NCI-H524 (cell line): ENCODE results near the gene TRIM6.
"Not testable (repeated sequence)": the region's sequence is repeated elsewhere in the genome, so short reads cannot be mapped to it uniquely, and the experiment has no call there.

Source experiments
- DNase-seq, 2 experiments: peaks; one replicate each; lab custom pipeline; 2025; lab: John Stamatoyannopoulos, UW

Gene TRIM6

GRCh38 chr11:5603326-5603725, 6.9 kb downstream of the TRIM6 start:
- no peak for DNase-seq

- DNase-seq = no peak
Observed at GRCh38 chr11:5604896-5605295, 8.5 kb downstream of the TRIM6 start.

GRCh38 chr11:5605849-5606248, 9.4 kb downstream of the TRIM6 start:
- no peak for DNase-seq

GRCh38 chr11:5608808-5609207, 12.4 kb downstream of the TRIM6 start:
- no peak for DNase-seq

GRCh38 chr11:5610446-5610845, 14.0 kb downstream of the TRIM6 start:
- DNase-seq = no peak

- DNase-seq = no peak
Observed at GRCh38 chr11:5611627-5612026, 15.2 kb downstream of the TRIM6 start.

GRCh38 chr11:5618807-5619206, 22.4 kb downstream of the TRIM6 start:
- no peak for DNase-seq

- no peak for DNase-seq
Observed at GRCh38 chr11:5620651-5621521, 24.4 kb downstream of the TRIM6 start.

- DNase-seq = no peak
Observed at GRCh38 chr11:5621580-5621979, 25.1 kb downstream of the TRIM6 start.

GRCh38 chr11:5622802-5623201, 26.4 kb downstream of the TRIM6 start:
- DNase-seq = no peak

GRCh38 chr11:5624489-5625279, 28.2 kb downstream of the TRIM6 start, which contains the start of gene TRIM34:
Gene TRIM34 (plus strand): TSS chr11:5625001. CDS start chr11:5632332, 7,331 bp downstream.
- DNase-seq = no peak

- no peak for DNase-seq
Observed at GRCh38 chr11:5625281-5625680, 28.8 kb downstream of the TRIM6 start.

GRCh38 chr11:5626196-5626595, 29.8 kb downstream of the TRIM6 start:
- DNase-seq = no peak

- DNase-seq = no peak
Observed at GRCh38 chr11:5631417-5631816, 35.0 kb downstream of the TRIM6 start.

GRCh38 chr11:5631969-5632635, 35.7 kb downstream of the TRIM6 start:
- no peak for DNase-seq

- no peak for DNase-seq
Observed at GRCh38 chr11:5639953-5640352, 43.5 kb downstream of the TRIM6 start.

- no peak for DNase-seq
Observed at GRCh38 chr11:5643585-5643984, 47.1 kb downstream of the TRIM6 start.

- no peak for DNase-seq
Observed at GRCh38 chr11:5646139-5646538, 49.7 kb downstream of the TRIM6 start.

- DNase-seq = no peak
Observed at GRCh38 chr11:5655474-5655873, 59.0 kb downstream of the TRIM6 start.

GRCh38 chr11:5656956-5657355, 60.5 kb downstream of the TRIM6 start:
- not testable (repeated sequence) for DNase-seq

- no peak for DNase-seq
Observed at GRCh38 chr11:5658318-5658717, 61.9 kb downstream of the TRIM6 start.
